GM12872 (cell line): Measurements from ENCODE around the gene TMCO4.

Source experiments
- TF ChIP-seq, protein P1 (sequence below): IDR thresholded peaks from 3 replicates; pipeline ENCODE4 v1.5.1; 2011; ENCODE audit warnings: low read depth, mild to moderate bottlenecking, low read length, moderate library complexity; ENCODE audit not compliant: insufficient read depth

The TMCO4 gene

GRCh38 chr1:19730793-19731192 is 68.9 kb downstream of the TMCO4 start:
- TF ChIP-seq, protein P1, sequence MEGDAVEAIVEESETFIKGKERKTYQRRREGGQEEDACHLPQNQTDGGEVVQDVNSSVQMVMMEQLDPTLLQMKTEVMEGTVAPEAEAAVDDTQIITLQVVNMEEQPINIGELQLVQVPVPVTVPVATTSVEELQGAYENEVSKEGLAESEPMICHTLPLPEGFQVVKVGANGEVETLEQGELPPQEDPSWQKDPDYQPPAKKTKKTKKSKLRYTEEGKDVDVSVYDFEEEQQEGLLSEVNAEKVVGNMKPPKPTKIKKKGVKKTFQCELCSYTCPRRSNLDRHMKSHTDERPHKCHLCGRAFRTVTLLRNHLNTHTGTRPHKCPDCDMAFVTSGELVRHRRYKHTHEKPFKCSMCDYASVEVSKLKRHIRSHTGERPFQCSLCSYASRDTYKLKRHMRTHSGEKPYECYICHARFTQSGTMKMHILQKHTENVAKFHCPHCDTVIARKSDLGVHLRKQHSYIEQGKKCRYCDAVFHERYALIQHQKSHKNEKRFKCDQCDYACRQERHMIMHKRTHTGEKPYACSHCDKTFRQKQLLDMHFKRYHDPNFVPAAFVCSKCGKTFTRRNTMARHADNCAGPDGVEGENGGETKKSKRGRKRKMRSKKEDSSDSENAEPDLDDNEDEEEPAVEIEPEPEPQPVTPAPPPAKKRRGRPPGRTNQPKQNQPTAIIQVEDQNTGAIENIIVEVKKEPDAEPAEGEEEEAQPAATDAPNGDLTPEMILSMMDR, result no peak

DNA sequence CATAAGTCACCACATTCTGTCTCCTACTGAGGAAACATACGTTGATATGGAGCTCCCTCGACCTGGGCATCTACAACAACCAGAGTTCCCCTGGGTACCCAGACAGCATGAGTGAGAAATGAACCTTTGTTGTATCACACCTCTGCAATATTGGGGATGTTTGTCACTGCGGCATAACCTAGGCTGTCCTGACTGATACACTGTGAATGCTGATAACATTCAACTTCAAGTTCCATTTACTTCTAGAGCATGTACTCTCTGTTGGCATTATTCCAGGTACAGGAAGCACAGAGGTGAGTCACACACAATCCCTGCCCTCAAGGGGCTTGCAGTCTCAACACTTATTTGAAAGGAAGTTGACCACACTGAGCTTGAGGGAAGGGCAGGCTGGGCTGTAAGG is 69.5 kb downstream of the TMCO4 start:
- TF ChIP-seq, protein P1, result no peak

DNA sequence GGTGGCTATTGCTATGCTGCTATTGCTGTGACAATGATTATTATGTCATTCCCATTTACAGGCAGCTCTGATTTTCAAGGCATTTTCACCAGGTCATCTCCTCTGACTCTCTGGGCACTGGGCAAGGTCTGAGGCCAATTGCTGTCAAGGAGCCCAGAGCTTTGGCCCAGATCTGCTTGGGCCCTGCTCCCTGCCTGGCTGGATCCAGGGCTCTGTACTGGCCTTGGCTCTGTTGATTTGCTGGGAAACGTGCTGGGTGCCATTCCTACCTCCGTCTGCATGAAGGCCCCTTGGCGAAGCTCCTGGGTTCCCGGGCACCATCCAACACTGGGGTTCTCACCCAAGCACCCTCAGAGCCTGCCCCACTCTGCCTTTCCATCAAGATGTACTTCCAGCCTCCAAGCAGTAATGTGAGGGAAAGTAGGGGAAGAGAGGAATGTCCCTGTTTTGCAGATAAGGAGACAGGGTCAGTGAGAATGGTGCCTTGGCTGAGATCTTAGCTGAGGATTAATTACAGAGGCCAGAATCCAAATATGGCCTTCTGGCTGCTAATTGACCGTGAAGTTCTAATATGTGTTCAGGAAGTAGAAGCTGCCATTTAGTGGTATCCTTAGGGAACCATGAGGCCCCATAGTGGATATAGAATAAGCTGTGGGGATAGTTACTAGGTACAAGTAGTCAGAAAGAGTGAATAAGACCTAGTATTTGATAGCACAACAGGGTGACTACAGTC is 71.1 kb downstream of the TMCO4 start:
- TF ChIP-seq, protein P1, result no peak

- TF ChIP-seq, protein P1, result no peak
Observed at GRCh38 chr1:19725606-19726005, 74.1 kb downstream of the TMCO4 start.

GRCh38 chr1:19723874-19724273 is 75.8 kb downstream of the TMCO4 start:
- TF ChIP-seq, protein P1, result no peak

DNA sequence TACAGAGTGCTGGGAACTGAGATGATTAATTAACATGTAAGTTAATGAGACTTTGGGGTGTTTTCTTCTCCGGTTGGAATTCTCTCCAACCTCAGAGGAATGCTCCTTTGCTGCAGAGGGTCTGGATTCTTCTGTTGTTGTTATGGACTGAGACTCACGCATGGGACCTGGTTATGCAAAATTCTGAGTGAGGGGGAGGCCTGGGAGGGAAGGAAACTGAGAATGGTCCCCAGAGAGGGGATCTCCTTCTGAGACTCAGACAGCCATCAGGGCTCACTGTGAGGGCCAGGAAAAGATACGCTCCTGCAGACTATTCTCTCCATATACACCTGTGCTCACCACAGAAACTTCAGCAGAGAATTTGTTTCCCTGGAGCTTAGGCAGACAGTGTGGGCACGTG is 78.7 kb downstream of the TMCO4 start:
- TF ChIP-seq, protein P1, result no peak

DNA sequence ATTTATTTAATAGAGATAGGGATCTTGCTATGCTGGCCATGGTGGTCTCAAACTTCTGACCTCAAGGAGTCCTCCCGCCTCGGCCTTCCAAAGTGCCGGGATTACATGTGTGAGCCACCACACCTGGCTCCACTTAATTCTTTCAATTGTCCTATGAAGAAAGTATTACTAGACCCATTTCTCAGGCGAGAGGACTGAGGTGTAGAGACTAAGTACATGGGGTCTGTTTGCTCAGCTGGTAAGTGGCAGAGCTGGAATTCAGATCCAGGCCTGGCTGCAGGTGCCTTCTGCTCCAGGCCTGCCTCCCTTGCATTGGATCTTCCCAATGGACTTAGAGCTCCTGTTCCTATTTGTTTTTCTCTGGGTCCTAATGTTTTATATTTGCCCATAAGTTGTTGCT is 79.5 kb downstream of the TMCO4 start:
- TF ChIP-seq, protein P1, result no peak
